Islet precursor cell (in vitro differentiated cells): ENCODE measurements around the gene HOXA3.

Experiments
- DNase-seq: peaks from one replicate; pipeline ENCODE4 v3.0.0-alpha.2; 2018

HOXA3 gene

GRCh38 chr7:27154901-27155815 is 2.8 kb upstream of the HOXA3 start:
- DNase-seq: peak; percentile 88

- DNase-seq: no peak
These were observed 2.0 kb upstream of the HOXA3 start for GRCh38 chr7:27154369-27154768.

GRCh38 chr7:27153526-27153925 is 1.1 kb upstream of the HOXA3 start:
- DNase-seq: no peak

GRCh38 chr7:27152816-27153442 is 546 bp upstream of the HOXA3 start:
- peak; percentile 41 for DNase-seq

- DNase-seq: no peak
These were observed 947 bp downstream of the HOXA3 start for GRCh38 chr7:27151341-27151930.

- peak; percentile 87 for DNase-seq
These were observed 1.6 kb downstream of the HOXA3 start for GRCh38 chr7:27150568-27151340.

- no peak for DNase-seq
These were observed 2.4 kb downstream of the HOXA3 start for GRCh38 chr7:27149842-27150567.

- peak; percentile 52 for DNase-seq
These were observed 3.4 kb downstream of the HOXA3 start for GRCh38 chr7:27148756-27149641.

GRCh38 chr7:27148031-27148755 is 4.2 kb downstream of the HOXA3 start:
- peak; percentile 62 for DNase-seq

GRCh38 chr7:27147199-27148030 is 5.0 kb downstream of the HOXA3 start, which contains the start of gene HOXA6:
Gene HOXA6 (minus strand): TSS chr7:27147774. CDS start chr7:27147749, 25 bp downstream.
- DNase-seq: peak; percentile 58

GRCh38 chr7:27146491-27147198 is 5.7 kb downstream of the HOXA3 start:
- no peak for DNase-seq

GRCh38 chr7:27145914-27146412 is 6.4 kb downstream of the HOXA3 start:
- no peak for DNase-seq

GRCh38 chr7:27145165-27145913 is 7.0 kb downstream of the HOXA3 start:
- DNase-seq: peak; percentile 58

- DNase-seq: peak; percentile 56
These were observed 7.6 kb downstream of the HOXA3 start for GRCh38 chr7:27144781-27145164.

- peak; percentile 49 for DNase-seq
These were observed 8.2 kb downstream of the HOXA3 start for GRCh38 chr7:27143950-27144780.

- peak; percentile 87 for DNase-seq
These were observed 9.1 kb downstream of the HOXA3 start, which contains the start of gene HOXA5 for GRCh38 chr7:27143023-27143949. Gene HOXA5 (minus strand): TSS chr7:27143681. CDS start chr7:27143607, 74 bp downstream.
